SK-N-SH (cell line): ENCODE data around the gene SLC26A11. TPM values are rescaled to one million over a fixed set of nuclear protein-coding genes. Genes with fewer than 3 reads are reported as not detected.

Experiments used
- CTCF ChIA-PET: fragments of 300-600, 350-600 bp; formaldehyde crosslinking; extraction: SDS; loops from one replicate; lab custom pipeline; 2021; lab: Yijun Ruan, JAX
- POLR2A ChIA-PET: fragments of 350-600 bp; sonication (Branson Sonifier 250); formaldehyde crosslinking; extraction: SDS; loops from one replicate; lab custom pipeline; 2020; ENCODE audit warnings: antibody characterized with exemption, inconsistent platforms; lab: Yijun Ruan, JAX
- DNase-seq: peaks from one replicate; pipeline ENCODE4 v3.0.0; 2012
- H2AFZ ChIP-seq: fragments of 200-600 bp; sonication (generic); 2 replicates; pipeline ENCODE4 v1.8.1; 2016; ENCODE audit warnings: antibody characterized with exemption, mild to moderate bottlenecking, low read depth
- H3F3A ChIP-seq: fragments of 200-600 bp; sonication (generic); replicated peaks from 2 replicates; pipeline ENCODE3; 2016; ENCODE audit warnings: antibody characterized with exemption, mild to moderate bottlenecking; ENCODE audit not compliant: insufficient read depth
- H3K27ac ChIP-seq, 2 experiments: fragments of 200-500 bp in 1 of 2; fragments of 200-600 bp in 1 of 2; sonication (Bioruptor generic) in 1 of 2; sonication (generic), shearing (Covaris generic) in 1 of 2; 2 replicates each; pipeline versions ENCODE4 v1.5.1 to v1.6.1; 2014 to 2016; ENCODE audit warnings: low read depth in 2 of 2, inconsistent platforms in 1 of 2, low read length in 1 of 2, mild to moderate bottlenecking in 1 of 2, mixed read lengths in 1 of 2
- H3K27me3 ChIP-seq: fragments of 200-600 bp; sonication (generic), shearing (Covaris generic); 2 replicates; pipeline ENCODE4 v1.6.1; 2016; ENCODE audit warnings: mixed run types; ENCODE audit not compliant: insufficient read depth
- H3K36me3 ChIP-seq, 2 experiments: fragments of 200-500 bp in 1 of 2; fragments of 200-600 bp in 1 of 2; sonication (Bioruptor generic) in 1 of 2; sonication (generic) in 1 of 2; replicated peaks in 1 of 2; 2 replicates each; pipeline versions ENCODE3 to v1.5.1; 2014 to 2016; ENCODE audit warnings: low read length in 1 of 2, mild to moderate bottlenecking in 1 of 2; ENCODE audit not compliant: insufficient read depth in 2 of 2, control insufficient read depth in 1 of 2
- H3K4me1 ChIP-seq, 2 experiments: fragments of 200-500 bp in 1 of 2; fragments of 200-600 bp in 1 of 2; sonication (Bioruptor generic) in 1 of 2; sonication (generic), shearing (Covaris generic) in 1 of 2; 2 replicates each; pipeline versions ENCODE4 v1.5.1 to v1.6.1; 2014 to 2016; ENCODE audit warnings: low read depth in 1 of 2, low read length in 1 of 2, mixed run types in 1 of 2; ENCODE audit not compliant: insufficient read depth in 2 of 2, control insufficient read depth in 1 of 2
- H3K4me2 ChIP-seq: fragments of 200-600 bp; sonication (generic), shearing (Covaris generic); 2 replicates; pipeline ENCODE4 v1.6.1; 2017; ENCODE audit warnings: mixed run types
- H3K4me3 ChIP-seq, 2 experiments: fragments of 200-500 bp in 1 of 2; fragments of 200-600 bp in 1 of 2; sonication (Bioruptor generic) in 1 of 2; sonication (generic), shearing (Covaris generic) in 1 of 2; 2 replicates each; pipeline versions ENCODE4 v1.5.1 to v1.8.1; 2014 to 2016; ENCODE audit warnings: low read depth in 2 of 2, inconsistent platforms in 1 of 2, low read length in 1 of 2, mild to moderate bottlenecking in 1 of 2, mixed read lengths in 1 of 2, moderate library complexity in 1 of 2
- H3K79me2 ChIP-seq: fragments of 200-600 bp; sonication (generic); 2 replicates; pipeline ENCODE4 v1.8.1; 2017; ENCODE audit warnings: mild to moderate bottlenecking; ENCODE audit not compliant: insufficient read depth
- H3K9ac ChIP-seq: fragments of 200-600 bp; sonication (generic); 2 replicates; pipeline ENCODE4 v1.6.1; 2017; ENCODE audit warnings: mixed run types
- H3K9me2 ChIP-seq: fragments of 200-600 bp; sonication (generic); 2 replicates; pipeline ENCODE4 v1.6.1; 2017; ENCODE audit warnings: mixed run types
- H3K9me3 ChIP-seq: fragments of 200-600 bp; sonication (generic); 2 replicates; pipeline ENCODE4 v1.6.1; 2017; ENCODE audit warnings: mixed run types, mild to moderate bottlenecking, moderate library complexity
- H4K20me1 ChIP-seq: fragments of 200-600 bp; sonication (generic); 2 replicates; pipeline ENCODE4 v1.6.1; 2017; ENCODE audit warnings: mild to moderate bottlenecking, mixed run types; ENCODE audit not compliant: insufficient read depth
- CHD2 ChIP-seq: fragments of 150-350 bp; IDR thresholded peaks from 2 replicates; pipeline ENCODE4 v1.6.1; 2018; ENCODE audit warnings: low read length; ENCODE audit not compliant: partially characterized antibody
- ELF1 ChIP-seq: IDR thresholded peaks from 2 replicates; pipeline ENCODE4 v1.4.0; 2012
- EZH2phosphoT487 ChIP-seq: fragments of 200-600 bp; sonication (generic); IDR thresholded peaks from 2 replicates; pipeline ENCODE4 v1.6.1; 2017; ENCODE audit warnings: low read depth, mixed run types, mild to moderate bottlenecking, antibody characterized with exemption, moderate library complexity, borderline replicate concordance
- FOSL2 ChIP-seq: IDR thresholded peaks from 2 replicates; pipeline ENCODE4 v1.4.0; 2012; ENCODE audit warnings: low read depth, mild to moderate bottlenecking, moderate library complexity, borderline replicate concordance
- FOXJ3 ChIP-seq: sonication (generic); formaldehyde crosslinking; IDR thresholded peaks from 2 replicates; pipeline ENCODE4 v1.5.1; 2020; ENCODE audit warnings: mild to moderate bottlenecking, missing genetic modification reagents
- FOXM1 ChIP-seq: IDR thresholded peaks from 2 replicates; pipeline ENCODE4 v1.4.0; 2012; ENCODE audit warnings: low read depth, mild to moderate bottlenecking
- GABPA ChIP-seq: IDR thresholded peaks from 2 replicates; pipeline ENCODE4 v1.4.0; 2012; ENCODE audit warnings: low read depth, mild to moderate bottlenecking
- GATA2 ChIP-seq: sonication (generic); formaldehyde crosslinking; IDR thresholded peaks from 2 replicates; pipeline ENCODE4 v1.5.0; 2020; ENCODE audit warnings: mild to moderate bottlenecking, missing genetic modification reagents
- MAX ChIP-seq: IDR thresholded peaks from 2 replicates; pipeline ENCODE4 v1.4.0; 2012; ENCODE audit warnings: low read depth
- MEF2A ChIP-seq: IDR thresholded peaks from 2 replicates; pipeline ENCODE4 v1.4.0; 2012; ENCODE audit warnings: low read depth, borderline replicate concordance
- MXI1 ChIP-seq: IDR thresholded peaks from 2 replicates; pipeline ENCODE4 v1.6.1; 2012; ENCODE audit warnings: mild to moderate bottlenecking, low read depth, low read length, improper control_type of control experiment
- NFIC ChIP-seq: IDR thresholded peaks from 2 replicates; pipeline ENCODE4 v1.4.0; 2012; ENCODE audit warnings: borderline replicate concordance
- PBX3 ChIP-seq: IDR thresholded peaks from 2 replicates; pipeline ENCODE4; 2012
- RFX5 ChIP-seq: IDR thresholded peaks from 2 replicates; pipeline ENCODE4 v1.6.1; 2012; ENCODE audit warnings: mild to moderate bottlenecking, improper control_type of control experiment, low read length
- RXRA ChIP-seq: IDR thresholded peaks from 2 replicates; pipeline ENCODE4 v1.4.0; 2012; ENCODE audit warnings: low read depth, mild to moderate bottlenecking, borderline replicate concordance
- SIN3A ChIP-seq: IDR thresholded peaks from 2 replicates; pipeline ENCODE4 v1.6.1; 2012; ENCODE audit warnings: low read depth, mild to moderate bottlenecking, low read length, moderate library complexity, borderline replicate concordance
- SMC3 ChIP-seq: IDR thresholded peaks from 2 replicates; pipeline ENCODE4 v1.6.1; 2012; ENCODE audit warnings: low read depth, low read length, improper control_type of control experiment
- TAF1 ChIP-seq: IDR thresholded peaks from 2 replicates; pipeline ENCODE4 v1.6.1; 2012; ENCODE audit warnings: low read depth, mild to moderate bottlenecking, low read length, moderate library complexity, borderline replicate concordance
- TEAD4 ChIP-seq: IDR thresholded peaks from 2 replicates; pipeline ENCODE4 v1.4.0; 2012; ENCODE audit warnings: mild to moderate bottlenecking, borderline replicate concordance; ENCODE audit not compliant: insufficient read depth
- USF1 ChIP-seq: IDR thresholded peaks from 2 replicates; pipeline ENCODE4 v1.4.0; 2012; ENCODE audit warnings: low read depth, borderline replicate concordance
- YY1 ChIP-seq: IDR thresholded peaks from 2 replicates; pipeline ENCODE4 v1.4.0; 2012; ENCODE audit warnings: low read depth, mild to moderate bottlenecking
- WGBS: methylation state at CpG from one replicate; pipeline ENCODE4 v1.1.6; 2017; ENCODE audit warnings: low lambda C conversion rate; 5-methylcytosine and 5-hydroxymethylcytosine counted together
- polyA plus RNA-seq, 3 experiments: library from polyadenylated mRNA; depleted of rRNA; stranded (reverse); fragments of >200 nt; gene quantifications; 2 replicates each; pipeline ENCODE4 v1.2.3, GENCODE V29; 2012

Gene SLC26A11
- polyA plus RNA-seq, 1 of the 3 experiments (the other 2 are of a cell fraction) = 35.9 TPM

- H3K9me3 ChIP-seq = no peaks in the 10 kb centered on the region
- DNase-seq = no peak
- peaks cover 0 to 4% of the 10 kb centered on the region in 2 experiments; a peak in 1 of 4 replicates for H3K4me1 ChIP-seq
- H2AFZ ChIP-seq = no peak overlapping the region
- no peak overlapping the region for H3K9ac ChIP-seq
- POLR2A ChIA-PET = no interaction called here
- H4K20me1 ChIP-seq = no peaks in the 10 kb centered on the region
- H3K4me2 ChIP-seq = no peak overlapping the region
- TF ChIP-seq TAF1 (no peak), RFX5 (no peak), FOXJ3 (CRISPR knock-in tag) (no peak), EZH2phosphoT487 (no peak), USF1 (no peak), FOSL2 (no peak), YY1 (no peak), MXI1 (no peak), MEF2A (no peak), CHD2 (no peak)
- TF ChIP-seq, all 33 proteins: peak for 0
- no peaks in the 10 kb centered on the region for H3K9me2 ChIP-seq
- no peak overlapping the region for H3K27ac ChIP-seq
- no peaks in the 10 kb centered on the region for H3F3A ChIP-seq
- 94% methylated on average over 5 of the region's 5 CpGs for WGBS
- peaks cover 13% of the 10 kb centered on the region; the same call in 1 of the 2 replicates for H3K79me2 ChIP-seq
- no peak overlapping the region for H3K4me3 ChIP-seq
- CTCF ChIA-PET = interaction anchor here (0.9 kb wide), 1 partner anchor 62 kb away, joined by 3 read pairs; no protein-coding TSS in a partner anchor
- H3K27me3 ChIP-seq = no peaks in the 10 kb centered on the region
- H3K36me3 ChIP-seq = peaks cover 27 to 28% of the 10 kb centered on the region in 2 experiments
Observed at GRCh38 chr17:80286638-80286960, 66.4 kb downstream of the SLC26A11 start.

GRCh38 chr17:80287038-80287437 is 66.8 kb downstream of the SLC26A11 start:
- H3K36me3 ChIP-seq = peaks cover 29 to 32% of the 10 kb centered on the region in 2 experiments
- 97% methylated on average over 9 of the region's 9 CpGs for WGBS
- no peak overlapping the region for H3K4me2 ChIP-seq
- no peak overlapping the region for H3K9ac ChIP-seq
- no peaks in the 10 kb centered on the region for H3K27me3 ChIP-seq
- H3K9me3 ChIP-seq = no peaks in the 10 kb centered on the region
- ChIA-PET POLR2A (interaction anchor here (1.1 kb wide), 1 partner anchor 20 kb away, joined by 3 read pairs; no protein-coding TSS in a partner anchor), CTCF (interaction anchor here (0.9 kb wide), 1 partner anchor 63 kb away, joined by 3 read pairs; no protein-coding TSS in a partner anchor)
- H2AFZ ChIP-seq = no peak overlapping the region
- TF ChIP-seq YY1 (no peak), GABPA (no peak), FOSL2 (no peak), SMC3 (no peak), NFIC (no peak), ELF1 (no peak), MAX (no peak), RXRA (no peak), PBX3 (no peak), GATA2 (CRISPR knock-in tag) (no peak), CHD2 (no peak), TEAD4 (no peak), EZH2phosphoT487 (no peak), FOXJ3 (CRISPR knock-in tag) (no peak), FOXM1 (no peak), SIN3A (no peak)
- no peak overlapping the region for H3K27ac ChIP-seq
- no peak overlapping the region for H3K4me3 ChIP-seq
- H4K20me1 ChIP-seq = no peaks in the 10 kb centered on the region
- DNase-seq = no peak
- peaks cover 0 to 4% of the 10 kb centered on the region in 2 experiments; a peak in 1 of 4 replicates for H3K4me1 ChIP-seq
- peaks cover 10% of the 10 kb centered on the region; the same call in 1 of the 2 replicates for H3K79me2 ChIP-seq
- H3K9me2 ChIP-seq = no peaks in the 10 kb centered on the region
- H3F3A ChIP-seq = no peaks in the 10 kb centered on the region
